GM18498 (cell line): ENCODE data around the gene SAMD3.
"Not testable (repeated sequence)": the region's sequence is repeated elsewhere in the genome, so short reads cannot be mapped to it uniquely, and the experiment has no call there.

Source experiments
- ATAC-seq: cut with Tn5 transposase; IDR thresholded peaks from one replicate; pipeline ENCODE4 v1.9.1; 2021; ENCODE audit warnings: mild to moderate bottlenecking, moderate library complexity; ENCODE audit not compliant: unreplicated experiment

The SAMD3 gene

DNA sequence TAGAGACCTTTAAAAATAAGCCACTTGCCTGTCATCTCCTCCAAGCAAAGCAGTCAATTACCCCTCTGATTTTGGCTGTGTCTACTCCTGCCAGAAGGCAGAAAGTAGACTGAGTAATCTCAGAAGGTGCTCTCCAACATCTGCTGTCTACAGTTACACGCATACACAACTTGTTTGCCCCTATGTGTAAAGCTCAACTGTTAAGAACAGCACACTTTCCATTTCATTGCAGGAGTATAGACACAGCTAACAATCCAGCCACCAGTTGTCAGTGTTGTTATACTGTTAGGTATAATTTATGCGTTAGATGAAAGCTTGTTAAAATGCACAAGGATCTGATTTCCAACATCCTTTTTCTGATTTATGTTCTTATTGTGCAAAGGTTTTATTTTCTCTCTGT is 88.2 kb downstream of the SAMD3 start:
- ATAC-seq, result no peak

DNA sequence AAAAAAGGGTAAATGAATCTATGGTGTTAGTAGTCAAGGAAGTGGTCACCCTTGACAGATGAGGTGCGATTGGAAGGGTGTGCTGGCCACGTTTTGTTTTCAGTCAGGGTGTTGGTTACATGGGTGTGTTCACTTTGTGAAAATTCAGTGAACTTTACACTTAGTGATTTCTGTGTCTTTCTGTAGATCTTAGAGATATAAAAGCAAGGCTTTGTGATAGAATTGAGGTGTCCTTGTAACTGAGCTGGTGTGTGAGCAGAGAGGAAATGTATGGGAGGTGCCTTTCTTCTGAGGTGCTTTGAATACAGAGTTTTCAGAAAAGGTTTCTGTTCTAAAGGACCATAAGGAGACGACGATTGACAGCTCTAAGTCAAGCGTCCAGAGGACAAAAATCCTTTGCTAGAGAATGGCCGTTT is 90.5 kb downstream of the SAMD3 start:
- peak; percentile 87 for ATAC-seq

DNA sequence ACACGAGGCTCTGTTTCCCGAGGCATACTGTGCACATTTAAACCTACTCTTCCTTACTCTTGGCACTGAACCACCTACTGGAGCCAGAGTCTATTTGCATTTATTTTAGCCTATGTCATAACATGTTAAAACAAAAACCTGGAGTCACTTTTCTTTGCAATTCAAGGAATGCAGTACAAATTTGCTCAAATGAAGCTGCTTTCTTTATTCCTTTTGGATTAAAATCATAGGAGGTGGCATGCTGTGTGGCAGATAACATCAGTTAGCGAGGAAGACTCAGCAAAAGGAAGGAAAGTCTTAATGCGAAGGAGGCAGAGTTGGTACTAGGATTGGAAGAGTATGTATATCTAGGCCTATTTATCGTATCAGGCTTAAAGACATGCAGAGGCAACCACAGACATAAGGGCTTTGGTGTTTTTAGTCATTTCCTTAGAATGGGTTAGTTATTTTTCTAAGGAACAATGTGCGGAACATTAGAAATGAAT is 92.9 kb downstream of the SAMD3 start:
- ATAC-seq, result no peak

DNA sequence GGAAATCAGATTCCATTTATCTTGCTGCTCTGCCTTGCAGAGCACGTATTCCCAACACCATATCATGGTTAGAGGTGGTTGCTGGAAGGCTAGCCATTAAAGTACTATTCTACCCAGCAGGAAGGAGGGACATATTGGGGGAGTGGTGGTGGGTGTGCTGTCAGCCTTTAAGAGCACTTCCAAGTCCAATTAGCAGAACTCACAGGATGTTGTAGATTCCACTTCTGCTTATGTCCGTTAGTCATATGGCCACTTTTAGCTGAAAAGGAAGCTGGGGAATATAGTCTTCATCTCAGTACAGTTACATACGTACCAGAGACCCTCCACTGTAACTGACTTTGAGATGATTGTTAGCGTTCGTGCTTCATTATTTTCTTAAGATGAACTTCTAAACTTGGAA is 94.4 kb downstream of the SAMD3 start:
- no peak for ATAC-seq

DNA sequence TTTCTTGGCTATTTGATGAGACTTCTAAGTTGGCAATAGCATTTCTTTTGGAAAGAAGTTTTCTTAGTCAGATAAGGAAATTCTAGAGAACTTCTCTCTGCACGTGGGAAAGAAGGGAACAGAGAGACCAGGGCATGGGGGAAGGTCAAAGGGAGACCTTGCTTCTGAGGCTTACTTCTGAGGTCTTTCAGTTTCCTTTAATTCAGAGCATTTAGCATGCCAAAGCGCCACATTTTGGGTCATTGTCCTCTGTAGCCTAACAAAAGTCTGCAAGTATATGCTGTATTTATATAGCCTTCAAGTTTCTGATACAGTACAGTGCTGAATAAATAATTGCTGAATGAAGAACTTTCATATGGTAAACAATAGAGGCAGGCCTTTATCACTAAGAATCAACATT is 95.6 kb downstream of the SAMD3 start:
- ATAC-seq, result no peak

DNA sequence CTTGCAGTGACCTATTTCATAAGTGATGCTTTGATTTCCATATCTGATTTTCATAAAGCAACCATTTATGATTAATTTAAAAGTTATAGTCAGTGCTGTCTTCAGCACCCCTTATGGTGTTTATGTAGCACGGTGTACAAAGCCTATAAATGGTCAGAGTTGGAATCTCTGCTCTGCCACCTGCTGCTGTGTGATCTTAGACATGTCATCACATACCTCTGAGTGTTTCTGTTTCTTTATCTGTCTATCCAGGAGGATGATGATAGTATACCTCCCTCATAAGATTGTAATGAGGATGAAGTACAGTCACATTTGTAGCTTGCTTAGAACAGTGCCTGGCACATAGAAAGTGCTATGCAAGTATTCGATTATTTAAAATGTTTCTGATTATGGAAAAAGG is 100.5 kb downstream of the SAMD3 start:
- ATAC-seq, result no peak

DNA sequence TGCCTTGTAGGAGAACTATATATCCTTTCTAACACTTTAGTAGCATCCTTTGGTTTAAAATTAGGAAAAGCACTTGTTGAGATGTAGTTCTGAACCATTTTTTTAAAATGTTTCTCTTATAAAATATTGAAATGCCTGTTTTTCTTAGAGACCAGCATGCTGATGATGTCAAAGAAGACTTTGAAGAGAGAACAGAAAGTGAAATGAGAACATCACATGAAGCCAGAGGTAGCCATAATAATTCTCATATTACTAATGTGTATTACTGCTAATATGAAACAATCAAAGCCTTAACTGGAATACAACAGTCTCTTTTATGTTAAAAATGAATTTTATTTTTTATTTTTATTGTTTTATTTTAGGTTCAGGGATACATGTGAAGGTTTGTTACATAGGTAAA is 102.0 kb downstream of the SAMD3 start:
- no peak for ATAC-seq

DNA sequence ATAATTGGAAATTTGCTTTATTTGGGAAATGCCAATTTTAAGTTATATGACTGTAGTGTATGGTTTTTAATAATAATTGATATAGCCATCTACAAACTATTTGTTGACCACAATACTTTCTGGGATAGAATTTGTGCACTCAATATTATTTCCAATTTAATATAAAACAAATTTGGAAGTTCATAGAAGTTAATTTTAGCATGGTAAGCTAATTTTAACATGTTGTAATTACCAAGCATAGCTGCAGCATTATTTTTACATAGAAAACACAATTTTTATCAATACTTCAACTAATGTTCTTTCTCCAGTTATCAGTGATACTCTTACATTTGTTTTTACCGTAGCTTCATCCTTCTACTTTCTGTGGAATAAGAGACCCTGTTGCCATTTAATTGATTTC is 103.5 kb downstream of the SAMD3 start:
- no peak for ATAC-seq

DNA sequence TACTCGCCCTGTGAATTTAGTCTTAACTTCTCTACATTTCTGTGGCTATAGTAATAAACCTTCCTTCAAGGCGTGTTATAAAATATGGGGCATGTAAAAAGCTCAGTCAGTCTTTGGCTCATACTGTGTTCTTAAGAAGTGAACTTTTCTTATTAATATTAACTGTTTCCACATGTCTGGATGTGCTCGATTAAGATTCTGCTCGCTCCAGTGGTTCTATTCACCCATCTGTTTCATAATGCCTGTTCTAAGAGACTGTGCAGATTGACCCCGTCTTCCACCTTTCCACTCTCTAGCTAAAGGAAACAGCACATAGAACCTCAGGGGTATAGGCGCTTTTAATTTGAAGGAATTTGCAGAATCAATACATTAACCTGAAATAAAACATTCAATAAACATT is 104.5 kb downstream of the SAMD3 start:
- no peak for ATAC-seq

DNA sequence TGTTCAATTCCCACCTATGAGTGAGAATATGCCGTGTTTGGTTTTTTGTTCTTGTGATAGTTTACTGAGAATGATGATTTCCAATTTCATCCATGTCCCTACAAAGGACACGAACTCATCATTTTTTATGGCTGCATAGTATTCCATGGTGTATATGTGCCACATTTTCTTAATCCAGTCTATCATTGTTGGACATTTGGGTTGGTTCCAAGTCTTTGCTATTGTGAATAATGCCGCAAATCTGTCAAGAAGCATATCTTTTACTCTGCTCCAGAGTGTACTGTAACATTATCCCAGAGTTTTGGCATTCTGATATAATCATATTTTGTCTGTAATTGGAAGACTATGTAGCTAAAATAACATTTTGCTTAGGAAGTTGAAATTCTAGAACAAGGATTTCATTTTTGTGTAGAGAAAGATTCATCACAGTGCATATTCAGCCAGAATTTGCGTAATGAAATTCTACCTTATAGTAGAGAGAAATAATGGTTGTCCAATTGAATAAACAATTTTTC is 105.5 kb downstream of the SAMD3 start:
- not testable (repeated sequence) for ATAC-seq

DNA sequence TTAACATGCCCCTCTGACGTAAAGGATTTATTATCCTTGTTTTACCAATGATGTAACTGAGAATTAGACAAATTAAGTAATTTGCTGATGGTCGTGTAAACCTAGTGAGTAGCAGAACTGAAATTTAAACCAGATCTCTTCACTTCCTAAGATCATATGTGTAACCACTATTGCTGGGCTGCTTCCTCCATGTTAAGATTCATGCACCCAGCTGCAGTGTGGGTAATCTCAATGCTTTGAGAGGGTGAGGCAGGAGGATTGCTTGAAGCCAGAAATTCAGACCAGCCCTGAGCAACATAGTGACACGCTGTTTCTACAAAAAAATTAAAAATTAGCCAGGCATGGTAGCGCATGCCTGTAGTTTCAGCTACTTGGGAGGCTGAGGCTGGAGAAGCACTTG is 106.5 kb downstream of the SAMD3 start:
- ATAC-seq, result peak; percentile 55

DNA sequence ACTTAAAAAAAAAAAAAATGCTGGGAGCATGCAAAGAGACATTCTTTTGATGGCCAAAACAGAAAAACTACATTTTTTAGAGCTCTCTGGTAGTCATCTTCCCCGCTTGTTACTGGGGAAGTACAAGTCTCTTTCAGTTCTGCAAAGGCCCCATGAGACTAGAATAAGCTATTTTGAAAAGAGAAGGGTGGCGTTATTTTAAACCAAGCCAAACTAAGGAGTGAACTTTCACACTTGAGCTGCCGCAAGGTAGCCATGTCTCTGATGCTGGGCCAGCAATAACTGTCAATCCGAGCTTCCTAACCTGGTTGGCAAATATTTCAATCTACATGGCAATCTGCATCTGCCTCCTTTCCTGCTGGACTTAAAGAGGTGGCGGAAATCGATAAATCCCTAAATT is 107.7 kb downstream of the SAMD3 start:
- ATAC-seq, result peak; percentile 85

DNA sequence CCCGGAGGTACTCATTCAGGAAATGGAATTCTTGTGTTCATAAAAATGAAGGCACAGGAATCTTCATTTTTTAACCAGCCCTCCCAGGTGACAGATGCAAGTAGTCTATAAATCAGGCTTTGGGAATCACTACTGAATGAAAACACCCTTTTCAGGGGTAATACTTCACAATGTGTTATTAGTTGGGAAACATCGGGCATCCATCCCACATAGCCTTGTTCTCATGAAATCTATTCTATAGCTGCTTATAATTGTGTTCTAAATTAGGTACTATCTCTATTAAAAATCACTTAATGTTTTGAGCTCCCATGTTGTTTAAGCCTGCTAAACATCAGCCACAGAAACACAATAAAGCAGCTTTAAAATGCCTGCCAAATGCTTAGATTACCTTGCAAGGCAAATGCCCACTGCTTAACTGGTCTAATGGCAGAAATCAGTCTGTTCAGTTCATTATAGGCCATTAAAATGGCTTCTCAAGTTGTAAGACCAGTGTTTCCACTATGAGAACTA is 109.5 kb downstream of the SAMD3 start:
- no peak for ATAC-seq

DNA sequence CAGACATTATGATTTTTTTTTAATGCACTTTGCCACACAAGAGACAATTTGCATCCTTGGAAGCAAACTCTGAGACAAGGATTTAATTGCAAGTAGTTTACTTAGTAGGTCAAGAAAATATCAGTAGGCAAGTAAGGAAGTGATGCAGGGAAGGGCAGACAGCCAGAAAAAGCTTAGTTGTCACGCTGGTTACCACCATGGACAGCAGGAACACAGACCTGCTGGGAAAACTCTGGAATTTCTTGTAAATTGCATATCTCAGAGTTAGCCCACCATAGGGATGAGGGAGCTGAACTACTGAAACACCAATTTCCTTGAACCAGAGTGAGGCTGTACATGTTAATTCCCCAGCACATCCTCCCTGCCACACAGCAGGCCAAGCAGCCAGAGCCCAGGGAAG is 111.7 kb downstream of the SAMD3 start:
- ATAC-seq, result no peak

DNA sequence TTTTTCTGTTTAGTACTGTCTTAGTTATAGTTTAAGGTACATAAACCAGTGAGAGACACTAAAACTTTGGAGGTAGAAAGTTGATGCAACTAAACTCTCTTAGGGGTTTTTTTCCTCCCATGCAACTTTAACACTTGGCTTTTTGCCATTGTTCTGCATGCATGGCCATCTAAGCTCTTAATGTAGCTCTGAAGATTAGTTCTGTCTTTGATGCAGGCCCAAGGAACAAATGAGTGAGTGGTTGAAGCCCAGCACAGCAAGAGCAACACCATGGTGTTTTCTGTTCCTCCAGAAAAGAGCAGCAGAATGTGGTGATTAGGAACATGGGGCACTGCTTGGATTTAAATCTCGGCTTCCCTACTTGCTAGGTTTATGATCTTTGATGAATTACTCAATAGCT is 115.0 kb downstream of the SAMD3 start:
- no peak for ATAC-seq

DNA sequence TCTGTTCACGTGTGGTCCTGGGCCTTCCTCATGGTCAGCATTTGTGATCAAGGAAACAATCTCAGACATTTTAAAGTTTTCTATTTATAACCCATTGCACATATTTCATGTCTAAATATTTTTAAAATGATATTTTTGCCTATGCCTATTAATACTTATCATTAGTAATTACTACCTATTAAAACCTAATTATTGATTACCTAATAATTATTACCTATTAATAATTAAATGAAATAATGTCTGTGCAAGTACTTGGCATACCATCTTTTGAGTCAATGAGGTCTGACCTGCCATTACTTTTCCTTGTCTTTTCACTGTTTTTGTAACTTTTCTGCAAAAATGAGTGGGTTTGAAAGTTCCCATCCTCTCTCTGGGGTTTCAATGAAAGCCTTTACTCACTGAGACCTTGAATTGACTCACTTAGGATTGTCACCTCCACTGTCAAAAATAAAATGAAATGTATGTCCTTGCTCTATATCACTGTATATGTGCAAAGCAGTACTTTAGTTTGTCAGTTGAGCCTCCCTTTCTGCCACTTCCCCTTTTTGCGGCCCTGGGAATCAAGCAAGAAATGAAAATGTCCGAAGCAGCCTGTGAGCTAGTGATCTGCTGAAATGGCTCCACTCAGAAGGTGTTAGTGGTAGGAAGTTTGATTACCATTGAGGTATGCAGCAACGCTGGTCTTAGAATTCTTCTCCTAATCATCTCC is 116.6 kb downstream of the SAMD3 start:
- ATAC-seq, result peak; percentile 96

DNA sequence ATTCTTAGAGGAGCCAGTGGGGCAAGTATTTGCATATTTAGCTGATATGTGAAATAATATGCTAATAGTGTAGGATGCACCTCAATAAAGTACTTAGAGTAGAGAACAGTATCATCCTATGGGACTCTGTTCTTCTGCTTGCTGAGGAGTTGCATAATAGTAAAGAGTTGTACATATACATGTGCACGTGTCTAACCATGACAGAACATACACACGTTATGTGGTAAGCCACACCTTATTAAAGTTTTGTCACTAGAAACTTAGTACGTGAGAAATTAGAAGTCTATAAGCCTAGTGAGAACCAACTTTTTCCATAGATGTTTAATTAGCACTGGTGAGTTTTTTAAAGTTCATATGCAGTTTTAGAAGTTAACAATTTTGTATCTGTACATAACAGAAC is 123.6 kb downstream of the SAMD3 start:
- no peak for ATAC-seq

DNA sequence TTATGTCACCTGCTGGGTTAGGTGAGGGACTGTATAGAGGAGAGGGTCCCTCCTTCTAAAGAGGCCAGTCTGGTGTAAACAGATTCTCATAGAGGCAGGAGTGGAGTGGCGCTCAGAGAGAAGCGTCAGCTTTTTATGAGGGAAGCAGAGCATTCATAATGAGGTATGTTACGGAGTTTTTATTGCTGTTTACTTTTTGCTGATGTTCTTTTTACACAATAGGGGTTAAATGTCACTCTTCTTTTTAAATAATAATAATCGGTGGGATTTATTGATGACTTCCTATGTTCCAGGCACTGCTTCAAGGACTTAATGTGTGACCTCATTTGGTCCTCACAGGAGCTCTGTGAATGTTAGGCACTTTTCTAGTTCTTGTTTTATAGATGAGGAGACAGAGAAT is 124.4 kb downstream of the SAMD3 start:
- no peak for ATAC-seq
